GM23248 (cell line): ENCODE measurements around the gene HELB. TPM values are rescaled to one million over a fixed set of nuclear protein-coding genes. Genes with fewer than 3 reads are reported as not detected.
A peak's percentile ranks its signal among the peaks of the same experiment; 100 is the strongest.

Experiments used
- DNase-seq: peaks from one replicate; pipeline ENCODE4 v3.0.0-alpha.2; 2015
- H2AFZ ChIP-seq: fragments of 200-600 bp; sonication (generic); 2 replicates; pipeline ENCODE4 v1.6.1; 2016; ENCODE audit warnings: antibody characterized with exemption
- H3F3A ChIP-seq: fragments of 200-600 bp; sonication (generic); 2 replicates; pipeline ENCODE4 v1.6.1; 2016; ENCODE audit warnings: mild to moderate bottlenecking, antibody characterized with exemption, mixed run types; ENCODE audit not compliant: insufficient read depth
- H3K27ac ChIP-seq: fragments of 200-600 bp; sonication (generic); 2 replicates; pipeline ENCODE4 v1.5.1; 2016; ENCODE audit warnings: mild to moderate bottlenecking
- H3K27me3 ChIP-seq: fragments of 200-600 bp; sonication (generic); replicated peaks from 2 replicates; pipeline ENCODE4 v1.6.1; 2016; ENCODE audit warnings: mild to moderate bottlenecking; ENCODE audit not compliant: insufficient read depth
- H3K36me3 ChIP-seq: fragments of 200-600 bp; sonication (generic); 2 replicates; pipeline ENCODE4 v1.6.1; 2016; ENCODE audit warnings: low read depth, mild to moderate bottlenecking
- H3K4me1 ChIP-seq: fragments of 200-600 bp; sonication (generic); 2 replicates; pipeline ENCODE4 v1.6.1; 2016; ENCODE audit warnings: mild to moderate bottlenecking; ENCODE audit not compliant: insufficient read depth
- H3K4me2 ChIP-seq: fragments of 200-600 bp; sonication (generic); one replicate; pipeline ENCODE4 v1.6.1; 2016; ENCODE audit warnings: mild to moderate bottlenecking; ENCODE audit not compliant: unreplicated experiment
- H3K4me3 ChIP-seq: fragments of 200-600 bp; sonication (generic); 2 replicates; pipeline ENCODE4 v1.5.1; 2016; ENCODE audit warnings: mild to moderate bottlenecking
- H3K79me2 ChIP-seq: fragments of 200-600 bp; sonication (generic); 2 replicates; pipeline ENCODE4 v1.6.1; 2016; ENCODE audit warnings: mild to moderate bottlenecking; ENCODE audit not compliant: insufficient read depth
- H3K9ac ChIP-seq: fragments of 200-600 bp; sonication (generic); 2 replicates; pipeline ENCODE4 v1.6.1; 2016; ENCODE audit warnings: mild to moderate bottlenecking
- H3K9me2 ChIP-seq: fragments of 200-600 bp; sonication (generic); 2 replicates; pipeline ENCODE4 v1.6.1; 2016; ENCODE audit warnings: mixed run types, mild to moderate bottlenecking, moderate library complexity; ENCODE audit not compliant: insufficient read depth
- H3K9me3 ChIP-seq: fragments of 200-600 bp; sonication (generic); one replicate; pipeline ENCODE4 v1.6.1; 2017; ENCODE audit warnings: low read depth
- H4K20me1 ChIP-seq: fragments of 200-600 bp; sonication (generic); 2 replicates; pipeline ENCODE4 v1.6.0; 2016; ENCODE audit not compliant: insufficient read depth
- EZH2 ChIP-seq: fragments of 200-600 bp; sonication (generic); IDR thresholded peaks from 2 replicates; pipeline ENCODE4 v1.6.1; 2018; ENCODE audit warnings: antibody characterized with exemption, mild to moderate bottlenecking; ENCODE audit not compliant: insufficient read depth, poor library complexity, severe bottlenecking
- EZH2phosphoT487 ChIP-seq: fragments of 200-600 bp; sonication (generic); IDR thresholded peaks from 2 replicates; pipeline ENCODE4 v1.6.1; 2018; ENCODE audit warnings: antibody characterized with exemption, moderate library complexity, mild to moderate bottlenecking, low read depth; ENCODE audit not compliant: insufficient read depth
- WGBS, 2 experiments: methylation state at CpG; one replicate each; pipeline ENCODE4 v1.1.6; 2015 to 2017; ENCODE audit warnings: low lambda C conversion rate in 2 of 2, low coverage in 1 of 2; ENCODE audit errors: missing lambda C conversion rate in 2 of 2; 5-methylcytosine and 5-hydroxymethylcytosine counted together
- in situ Hi-C: fragments of 300-500 bp; cut with MboI; formaldehyde crosslinking; loops from 2 replicates; pipeline ENCODE4 v1.15.0; 2020
- polyA plus RNA-seq: library from polyadenylated mRNA; unstranded; fragments of >200 nt; fragmentation: Nextera tagmentation; extraction: Ambion mirVana; gene quantifications from 2 replicates; pipeline ENCODE4 v1.2.1, GENCODE V29; 2016
- total RNA-seq: library from RNA; depleted of rRNA; stranded (reverse); fragments of >200 nt; shearing (Covaris generic); gene quantifications from 2 replicates; pipeline ENCODE4 v1.2.3, GENCODE V29; 2014

The HELB gene
- total and polyA plus RNA-seq, 2 experiments from 2014 or later = 0.50 to 0.86 TPM

DNA sequence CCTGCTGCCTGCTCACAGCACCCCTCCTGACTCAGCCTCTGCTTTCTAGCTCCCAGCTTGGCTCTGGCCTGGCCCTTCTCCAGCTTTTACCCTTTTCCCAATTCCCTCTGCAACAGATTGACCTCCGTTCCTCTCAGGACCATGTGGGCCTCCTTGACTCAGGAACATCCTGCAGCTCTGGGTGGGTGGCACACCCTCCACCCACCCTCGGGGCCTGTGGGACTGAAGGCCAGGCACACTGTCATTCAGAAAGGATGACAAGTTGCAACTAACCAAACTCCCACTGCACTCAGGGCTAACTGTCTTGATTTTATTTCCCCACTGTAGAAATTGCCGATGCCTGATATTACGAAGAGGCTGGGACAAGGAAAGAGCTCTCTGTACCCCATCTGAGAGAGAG is 59.4 kb downstream of the HELB start:
- Histone ChIP-seq H3K9me2 (no peaks in the 10 kb centered on the region), H2AFZ (no peak overlapping the region), H3K36me3 (no peaks in the 10 kb centered on the region), H3K4me1 (no peaks in the 10 kb centered on the region), H3K4me2 (no peak overlapping the region), H3K9ac (no peak overlapping the region), H3K79me2 (no peaks in the 10 kb centered on the region), H3K9me3 (no peaks in the 10 kb centered on the region), H3K27me3 (no peaks in the 10 kb centered on the region), H3K4me3 (no peak overlapping the region), H4K20me1 (no peaks in the 10 kb centered on the region), H3K27ac (no peak overlapping the region), H3F3A (no peaks in the 10 kb centered on the region)
- in situ Hi-C loops = no loop called here
- no peak for TF ChIP-seq EZH2phosphoT487
- TF ChIP-seq EZH2 = no peak
- DNase-seq = no peak
- WGBS, 2 experiments = 74 to 85% methylated on average over 4 of the region's 4 CpGs

DNA sequence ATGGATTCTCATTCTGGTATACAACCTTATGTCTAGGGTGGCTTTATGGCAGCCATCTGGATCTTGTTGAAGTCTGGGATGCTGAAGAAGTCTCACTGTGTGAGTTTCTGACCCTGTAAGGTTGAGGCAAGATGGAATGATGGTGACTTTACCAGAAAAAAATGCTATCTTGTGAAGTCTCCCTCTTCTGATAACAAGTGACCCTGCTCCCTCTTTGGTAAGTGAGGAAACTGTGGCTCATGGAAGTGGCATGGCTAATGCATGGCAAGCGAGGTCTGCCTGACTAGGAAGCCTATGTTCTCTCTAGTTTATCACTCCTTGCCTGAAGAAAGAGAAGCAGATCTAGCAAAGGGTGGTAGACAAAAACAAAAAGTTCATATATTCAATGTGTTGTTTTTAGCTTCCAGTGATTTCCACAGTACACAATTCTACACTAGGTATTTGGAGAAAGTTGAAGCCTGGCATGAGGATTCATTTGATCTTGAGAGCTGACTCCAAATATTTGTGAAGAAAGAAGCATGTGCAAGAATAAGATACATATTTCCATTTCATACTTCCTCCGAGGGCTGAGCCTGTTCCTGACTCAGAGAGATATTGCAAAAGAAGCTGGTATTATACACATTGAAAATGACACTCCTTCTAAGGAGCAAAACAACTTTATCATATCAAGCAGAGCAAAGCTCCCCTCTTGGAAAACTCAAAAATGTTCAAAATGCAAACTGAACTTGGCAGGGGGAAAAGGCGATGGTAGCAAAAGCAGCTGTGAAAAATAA is 63.6 kb downstream of the HELB start:
- H3K27me3 ChIP-seq = 0 out of 2 replicates have a peak, but pooled peaks cover 3% of the 10 kb centered on the region
- no peaks in the 10 kb centered on the region for H3F3A ChIP-seq
- no peaks in the 10 kb centered on the region for H3K4me1 ChIP-seq
- no peaks in the 10 kb centered on the region for H3K79me2 ChIP-seq
- no peak overlapping the region for H3K4me3 ChIP-seq
- H2AFZ ChIP-seq = no peak overlapping the region
- no peak for TF ChIP-seq EZH2
- TF ChIP-seq EZH2phosphoT487 = no peak
- H3K9me2 ChIP-seq = no peaks in the 10 kb centered on the region
- H3K9me3 ChIP-seq = no peaks in the 10 kb centered on the region
- H3K4me2 ChIP-seq = no peak overlapping the region
- H3K36me3 ChIP-seq = no peaks in the 10 kb centered on the region
- 24 to 29% methylated on average over 3 of the region's 3 CpGs for WGBS, 2 experiments
- H3K9ac ChIP-seq = no peak overlapping the region
- DNase-seq = peak; percentile 27
- no peak overlapping the region for H3K27ac ChIP-seq
- in situ Hi-C loops = no loop called here
- no peaks in the 10 kb centered on the region for H4K20me1 ChIP-seq

DNA sequence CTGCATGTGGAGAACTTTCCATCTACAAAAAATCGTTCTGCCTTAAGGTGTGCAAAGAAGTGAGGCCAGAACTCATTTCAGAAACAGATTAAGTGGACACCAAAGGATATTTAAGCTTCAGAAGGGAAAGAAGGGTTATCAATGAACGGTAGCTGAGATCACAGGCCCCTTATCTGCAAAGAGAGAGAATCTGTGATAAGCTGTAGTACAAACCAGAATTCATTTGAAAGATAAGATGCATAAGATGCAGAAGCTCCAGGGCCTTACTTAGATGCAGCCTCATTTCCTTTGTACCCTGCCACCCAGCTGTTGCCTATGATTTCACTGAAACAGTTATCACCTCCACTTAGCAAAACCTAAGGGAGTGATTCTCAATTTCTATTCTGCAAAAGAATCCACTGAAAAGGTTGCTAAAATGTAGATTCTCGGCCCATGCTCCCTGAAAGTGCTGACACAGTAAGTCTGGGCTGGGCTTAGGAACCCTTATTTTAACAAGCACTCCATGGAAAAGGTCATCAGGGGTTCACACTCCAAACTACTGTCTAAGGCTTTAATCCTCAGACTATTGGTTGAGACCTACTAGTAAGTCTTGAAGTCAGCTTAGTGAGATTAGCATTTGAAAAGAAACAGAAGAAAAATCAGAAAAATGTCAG is 64.8 kb downstream of the HELB start:
- WGBS, 2 experiments = 38 to 53% methylated on average over 3 of the region's 3 CpGs

DNA sequence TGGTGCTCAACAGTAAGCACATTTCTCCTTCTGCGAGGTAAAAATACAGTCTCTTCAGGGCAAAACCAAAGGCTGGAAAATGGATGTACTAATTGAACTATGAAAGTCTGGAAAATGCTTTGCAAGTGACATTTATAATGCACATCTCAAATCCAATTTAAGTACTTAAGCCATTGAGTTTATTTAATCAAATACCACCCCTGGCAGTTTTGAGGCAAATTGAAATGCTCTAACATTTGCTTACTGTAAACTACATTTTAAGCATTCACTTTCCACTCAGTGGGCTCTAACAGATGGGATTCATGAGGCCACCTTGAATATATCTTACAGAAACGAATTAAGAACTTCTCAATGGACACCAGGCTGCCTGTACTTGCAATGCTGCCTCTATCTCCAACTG is 69.7 kb downstream of the HELB start:
- 49 to 53% methylated on average over 2 of the region's 2 CpGs for WGBS, 2 experiments
- H3K4me3 ChIP-seq = no peak overlapping the region
- no peaks in the 10 kb centered on the region for H3K9me3 ChIP-seq
- no peaks in the 10 kb centered on the region for H3K36me3 ChIP-seq
- no peak for DNase-seq
- no peaks in the 10 kb centered on the region for H4K20me1 ChIP-seq
- no peaks in the 10 kb centered on the region for H3F3A ChIP-seq
- TF ChIP-seq EZH2phosphoT487 (no peak), EZH2 (no peak)
- no peaks in the 10 kb centered on the region for H3K4me1 ChIP-seq
- H3K9me2 ChIP-seq = no peaks in the 10 kb centered on the region
- H3K27me3 ChIP-seq = 0 out of 2 replicates have a peak, but pooled peaks cover 3% of the 10 kb centered on the region
- in situ Hi-C loops = no loop called here
- no peak overlapping the region for H2AFZ ChIP-seq
- H3K4me2 ChIP-seq = no peak overlapping the region
- no peak overlapping the region for H3K9ac ChIP-seq
- H3K27ac ChIP-seq = no peak overlapping the region
- no peaks in the 10 kb centered on the region for H3K79me2 ChIP-seq

More for the DNA sequence above, 64.8 kb downstream of the HELB start:
- no peaks in the 10 kb centered on the region for H3K36me3 ChIP-seq
- H3K79me2 ChIP-seq = no peaks in the 10 kb centered on the region
- H3K4me1 ChIP-seq = no peaks in the 10 kb centered on the region
- TF ChIP-seq EZH2 (no peak), EZH2phosphoT487 (no peak)
- no peaks in the 10 kb centered on the region for H3K9me2 ChIP-seq
- no peaks in the 10 kb centered on the region for H4K20me1 ChIP-seq
- H3F3A ChIP-seq = no peaks in the 10 kb centered on the region
- H3K9ac ChIP-seq = no peak overlapping the region
- no peak overlapping the region for H2AFZ ChIP-seq
- no peak overlapping the region for H3K4me2 ChIP-seq
- DNase-seq = no peak
- in situ Hi-C loops = no loop called here
- 0 out of 2 replicates have a peak, but pooled peaks cover 3% of the 10 kb centered on the region for H3K27me3 ChIP-seq
- no peak overlapping the region for H3K4me3 ChIP-seq
- no peaks in the 10 kb centered on the region for H3K9me3 ChIP-seq
- H3K27ac ChIP-seq = no peak overlapping the region
